ENCODE measurements around the gene ACOXL.

GRCh38 chr2:110904779-110905148, 172.4 kb downstream of the ACOXL start:
- TF ChIP-seq CTCF (IDR thresholded peaks at IDR 0.05; ENCODE audit: low read depth, low read length, poor library complexity, severe bottlenecking) (no peak), EZH2phosphoT487 (IDR thresholded peaks at IDR 0.05; ENCODE audit: borderline replicate concordance, low read length) (no peak)
